IPS-NIHi7 (cell line): ENCODE results near the gene PFN1.
"Not testable (repeated sequence)": the region's sequence is repeated elsewhere in the genome, so short reads cannot be mapped to it uniquely, and the experiment has no call there.

Source experiments
- DNase-seq: peaks from one replicate; pipeline ENCODE4 v3.0.0; 2012; ENCODE audit warnings: mixed read lengths; ENCODE audit errors: extremely low spot score

PFN1 gene

DNA sequence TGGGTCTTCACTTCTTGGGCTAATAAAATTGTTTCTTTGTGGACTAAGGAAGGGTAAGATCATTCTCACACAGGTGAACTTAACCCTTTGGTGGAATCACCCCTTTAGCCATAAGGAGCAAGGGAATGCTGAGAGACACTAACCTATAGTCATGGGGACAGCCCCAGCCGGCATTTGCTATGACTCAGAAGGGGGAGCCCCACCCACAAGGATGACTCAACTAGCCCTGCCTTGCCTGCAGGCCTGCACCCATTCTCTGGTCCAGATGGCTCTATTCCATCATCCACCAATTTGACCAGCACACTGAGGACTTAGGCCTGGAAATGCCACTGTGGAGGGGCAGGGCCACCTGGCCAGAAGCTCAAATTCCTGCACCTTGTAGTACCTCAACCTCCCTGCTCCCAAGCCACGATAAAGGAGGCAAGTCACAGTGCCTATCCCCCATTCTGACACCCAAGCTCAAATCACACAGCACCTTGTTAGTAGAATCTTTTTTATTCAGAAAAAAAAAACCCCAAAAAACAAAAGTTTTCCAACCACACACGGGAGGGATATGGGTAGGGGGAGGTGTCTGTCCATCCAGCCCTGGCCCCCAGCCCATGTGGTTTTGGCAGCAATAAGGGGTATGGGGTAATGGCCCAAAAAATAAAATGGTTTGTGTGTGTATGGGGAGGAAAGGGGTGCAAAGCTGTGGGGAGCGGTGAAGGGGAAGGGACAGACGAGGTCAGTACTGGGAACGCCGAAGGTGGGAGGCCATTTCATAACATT is 3.0 kb downstream of the PFN1 start:
- peak; percentile 43 for DNase-seq

DNA sequence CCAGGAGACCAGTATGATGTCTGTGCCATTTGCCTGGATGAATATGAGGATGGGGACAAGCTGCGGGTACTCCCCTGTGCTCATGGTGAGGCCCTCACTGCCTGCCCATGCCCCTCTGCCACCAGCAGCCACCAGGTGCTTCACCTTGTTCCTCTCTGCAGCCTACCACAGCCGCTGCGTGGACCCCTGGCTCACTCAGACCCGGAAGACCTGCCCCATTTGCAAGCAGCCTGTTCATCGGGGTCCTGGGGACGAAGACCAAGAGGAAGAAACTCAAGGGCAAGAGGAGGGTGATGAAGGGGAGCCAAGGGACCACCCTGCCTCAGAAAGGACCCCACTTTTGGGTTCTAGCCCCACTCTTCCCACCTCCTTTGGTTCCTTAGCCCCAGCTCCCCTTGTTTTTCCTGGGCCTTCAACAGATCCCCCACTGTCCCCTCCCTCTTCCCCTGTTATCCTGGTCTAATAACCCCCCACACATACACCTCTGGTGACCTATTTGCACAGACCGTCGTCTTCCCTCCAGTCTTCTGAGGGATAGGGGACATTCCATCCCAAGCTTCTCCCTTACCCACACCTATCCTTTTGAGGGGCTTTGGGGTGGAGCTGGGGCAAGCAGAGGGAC is 3.7 kb downstream of the PFN1 start:
- no peak for DNase-seq

DNA sequence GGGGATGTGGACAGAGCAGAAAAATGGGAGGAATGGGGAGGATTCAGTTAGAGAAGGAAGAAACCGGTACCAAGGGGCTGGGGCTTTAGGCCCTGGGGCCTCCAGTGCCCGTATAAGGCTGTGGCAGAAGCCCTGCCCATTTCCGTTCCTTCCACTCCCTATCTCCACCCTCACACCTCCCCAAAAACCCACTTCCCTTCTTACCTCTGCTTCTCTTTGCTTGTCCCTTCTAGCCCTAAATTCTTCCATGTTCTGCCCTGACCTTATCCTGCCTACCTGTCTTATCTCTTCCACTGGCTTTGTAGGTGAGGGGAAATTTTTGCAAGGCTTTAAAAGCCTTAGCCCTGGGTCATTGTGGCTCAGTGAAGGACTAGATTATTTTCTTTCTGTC is 4.2 kb downstream of the PFN1 start:
- DNase-seq = no peak

DNA sequence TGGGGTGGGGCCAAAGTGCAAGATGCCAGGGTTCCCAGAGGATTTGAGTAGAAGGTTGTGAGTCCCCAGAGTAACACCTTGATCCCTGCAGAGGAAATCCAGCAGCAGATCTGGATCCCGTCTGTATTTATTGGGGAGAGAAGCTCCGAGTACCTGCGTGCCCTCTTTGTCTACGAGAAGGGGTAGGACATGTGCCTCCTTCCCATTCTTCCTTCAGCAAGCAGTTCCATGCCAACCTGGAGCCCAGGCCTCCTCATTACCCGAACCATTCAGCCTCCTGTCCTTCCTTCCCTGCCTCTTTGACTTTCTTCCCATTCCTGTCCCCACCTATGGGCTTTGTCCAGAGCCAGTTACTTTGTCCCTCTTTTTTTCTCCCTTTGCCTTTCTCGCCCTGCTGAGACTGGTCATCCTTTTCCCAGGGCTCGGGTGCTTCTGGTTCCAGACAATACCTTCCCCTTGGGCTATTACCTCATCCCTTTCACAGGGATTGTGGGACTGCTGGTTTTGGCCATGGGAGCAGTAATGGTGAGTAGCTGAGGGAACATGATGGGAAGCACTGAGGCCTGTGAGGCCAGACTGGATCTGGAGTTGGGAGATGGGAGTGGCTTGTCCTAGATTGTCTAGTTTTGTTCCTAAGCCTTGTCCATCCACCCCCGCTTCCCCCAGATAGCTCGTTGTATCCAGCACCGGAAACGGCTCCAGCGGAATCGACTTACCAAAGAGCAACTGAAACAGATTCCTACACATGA is 5.4 kb downstream of the PFN1 start:
- no peak for DNase-seq

DNA sequence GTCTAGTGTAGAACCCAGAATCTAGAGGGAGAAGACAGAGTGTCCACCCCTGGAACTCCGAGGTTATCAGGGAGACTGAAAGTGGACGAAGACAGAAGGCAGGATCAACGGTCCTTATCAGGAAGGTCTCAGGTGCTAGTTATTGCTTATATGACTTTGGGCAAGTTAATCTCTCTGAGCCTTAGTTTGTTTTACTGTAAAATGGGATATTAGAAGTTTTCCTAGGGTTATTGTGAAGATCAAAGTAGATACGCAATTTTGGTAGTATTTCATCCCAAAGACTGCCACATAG is 7.1 kb downstream of the PFN1 start:
- DNase-seq = no peak

DNA sequence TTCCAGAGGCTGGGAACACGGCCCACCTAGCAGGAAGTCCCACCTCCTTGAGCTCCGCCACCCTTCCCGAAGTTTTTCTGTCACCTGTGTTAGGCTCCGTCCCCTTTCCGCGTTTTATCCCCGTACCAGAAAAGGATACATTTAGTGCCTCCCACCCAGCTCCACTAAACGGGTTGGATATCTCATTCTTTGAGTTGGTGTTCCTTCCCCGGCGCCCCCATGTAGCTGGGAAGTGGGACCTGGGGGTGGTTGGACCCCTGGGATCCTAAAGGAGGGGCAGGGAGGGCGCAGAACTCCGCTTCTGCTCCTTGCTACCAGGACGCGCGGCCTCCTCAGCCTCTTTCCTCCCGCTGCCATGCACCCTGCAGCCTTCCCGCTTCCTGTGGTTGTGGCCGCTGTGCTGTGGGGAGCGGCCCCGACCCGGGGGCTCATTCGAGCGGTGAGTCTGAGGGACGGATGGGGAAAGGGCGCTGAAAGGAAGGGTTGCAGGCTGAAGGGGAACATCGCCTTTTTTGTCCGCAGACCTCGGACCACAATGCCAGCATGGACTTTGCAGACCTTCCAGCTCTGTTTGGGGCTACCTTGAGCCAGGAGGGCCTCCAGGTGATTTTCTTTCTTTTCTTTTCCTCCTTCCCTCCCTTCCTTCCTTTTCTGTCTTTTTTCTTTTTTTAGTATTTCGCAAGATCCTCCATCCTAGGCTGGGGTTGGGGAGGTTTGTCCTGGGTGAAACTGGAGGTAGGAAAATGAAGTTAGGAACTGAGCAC is 7.6 kb downstream of the PFN1 start:
- DNase-seq = peak; percentile 76

DNA sequence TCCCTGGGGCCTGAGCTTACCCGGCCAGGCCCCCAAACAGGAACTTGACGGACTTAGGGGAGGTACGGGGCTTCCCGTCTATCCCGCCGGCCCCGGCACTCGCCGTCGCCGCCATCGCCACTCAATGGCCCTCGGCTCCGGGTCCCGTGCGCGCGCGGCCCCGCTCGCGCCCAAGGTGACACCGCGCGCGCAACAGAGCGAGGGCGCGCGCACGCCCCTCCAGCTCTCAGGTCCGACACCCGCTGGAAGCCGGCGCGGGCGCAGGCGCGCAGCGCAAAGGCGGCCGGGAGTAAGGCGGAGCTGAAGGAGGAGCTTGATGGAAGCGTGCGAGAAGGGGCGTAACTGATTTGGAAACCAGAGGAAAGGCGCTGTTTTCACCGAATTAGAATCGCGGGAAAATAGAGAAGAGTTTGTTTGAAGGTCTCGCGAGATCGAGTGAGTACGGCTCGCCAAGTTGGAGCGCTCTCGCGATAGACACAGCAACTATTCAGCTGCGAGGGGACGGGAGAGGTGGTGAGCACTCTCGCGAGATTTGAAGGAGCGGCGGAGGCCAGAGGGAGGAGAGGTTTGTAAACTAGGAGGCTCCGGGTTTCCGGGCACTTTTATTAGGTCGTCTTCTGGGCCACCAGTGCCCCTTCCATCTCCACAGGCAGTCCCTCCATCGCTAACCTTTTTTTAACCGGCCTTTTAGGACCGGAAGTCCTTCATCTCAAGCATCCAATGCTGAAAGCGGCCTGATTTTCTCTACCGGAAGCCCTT is 8.4 kb downstream of the PFN1 start, which contains the start of the genes RNF167 and SLC25A11:
TSS of gene RNF167 (plus strand) at position 473 of the 759 bp plus-strand sequence. CDS start 642 bp downstream, outside the sequence.
TSS of gene SLC25A11 (minus strand) at position 251 of the 759 bp plus-strand sequence. CDS start at position 115, 136 bp downstream.
- DNase-seq = peak; percentile 96

DNA sequence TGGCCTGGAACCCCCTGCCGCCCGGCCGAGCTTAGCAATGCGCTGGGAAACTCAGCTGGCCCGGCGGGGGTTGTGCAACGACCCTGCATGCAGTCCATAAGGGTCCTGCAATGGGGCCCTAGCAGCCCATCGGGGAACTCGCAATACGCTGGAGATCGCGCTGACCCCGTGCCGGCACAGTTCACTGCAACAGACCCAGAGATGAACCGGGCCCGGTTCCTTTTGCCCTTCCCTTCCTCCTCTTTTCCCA is 8.9 kb downstream of the PFN1 start:
- DNase-seq = peak; percentile 26

DNA sequence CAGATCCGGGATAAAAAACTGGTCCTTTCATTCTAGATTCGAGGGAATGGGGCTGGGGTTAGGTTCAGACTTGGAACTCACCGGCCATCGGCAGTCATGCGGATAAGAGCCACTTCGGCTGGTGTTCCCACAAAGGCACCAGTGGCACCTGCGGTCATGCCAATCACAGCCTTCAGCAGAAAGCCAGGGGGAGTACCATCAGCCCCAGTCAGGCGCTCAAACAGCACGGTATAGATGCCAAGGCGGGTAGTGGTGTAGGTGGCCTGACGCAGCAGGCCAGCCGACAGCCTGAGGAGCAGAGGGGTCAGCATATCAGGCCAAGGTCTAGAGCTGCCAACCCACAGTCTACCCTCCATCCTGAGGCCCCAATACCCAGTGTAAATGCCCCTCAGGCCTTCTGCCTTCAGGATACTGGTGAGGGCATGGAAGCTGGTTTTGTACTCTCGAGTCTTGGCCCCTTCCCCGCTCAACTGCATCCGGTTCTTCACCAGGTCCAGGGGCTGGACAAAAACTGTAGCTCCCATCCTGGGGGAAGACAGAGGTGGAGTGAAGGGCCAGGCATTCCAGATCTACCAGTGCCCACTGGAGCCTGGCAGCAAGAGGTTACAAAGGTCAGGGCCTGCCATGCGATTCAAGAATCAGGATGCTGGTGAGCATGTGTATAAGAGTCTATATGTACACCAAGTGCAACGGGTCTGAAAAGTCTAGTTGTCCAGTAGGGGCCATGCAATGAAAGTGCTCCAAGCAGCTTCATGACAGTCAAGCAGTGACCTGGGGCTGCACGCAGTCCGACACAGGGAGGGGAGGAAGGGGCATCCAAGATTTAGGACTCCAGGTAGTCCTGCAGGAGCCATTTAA is 9.4 kb downstream of the PFN1 start:
- no peak for DNase-seq

DNA sequence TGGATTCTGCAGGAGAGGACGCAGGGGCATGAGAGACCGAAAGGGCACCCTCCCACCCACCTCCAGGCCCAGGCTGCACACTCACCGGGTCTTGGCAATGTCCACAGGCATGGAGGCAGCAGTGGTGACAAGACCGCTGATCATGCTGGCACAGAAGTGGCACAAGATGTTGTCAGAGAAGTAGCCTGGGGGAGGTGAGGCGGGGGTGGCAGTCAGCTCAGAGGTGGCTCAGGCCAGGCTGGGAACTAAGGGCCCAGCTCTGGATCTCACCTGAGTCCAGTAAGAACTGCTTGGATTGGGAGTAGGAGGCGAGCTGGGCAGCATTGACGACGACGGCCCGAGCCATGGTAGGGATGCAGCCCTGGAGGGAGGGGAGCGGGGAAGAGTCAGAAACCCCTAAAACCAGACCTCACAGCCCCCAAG is 10.2 kb downstream of the PFN1 start:
- no peak for DNase-seq

DNA sequence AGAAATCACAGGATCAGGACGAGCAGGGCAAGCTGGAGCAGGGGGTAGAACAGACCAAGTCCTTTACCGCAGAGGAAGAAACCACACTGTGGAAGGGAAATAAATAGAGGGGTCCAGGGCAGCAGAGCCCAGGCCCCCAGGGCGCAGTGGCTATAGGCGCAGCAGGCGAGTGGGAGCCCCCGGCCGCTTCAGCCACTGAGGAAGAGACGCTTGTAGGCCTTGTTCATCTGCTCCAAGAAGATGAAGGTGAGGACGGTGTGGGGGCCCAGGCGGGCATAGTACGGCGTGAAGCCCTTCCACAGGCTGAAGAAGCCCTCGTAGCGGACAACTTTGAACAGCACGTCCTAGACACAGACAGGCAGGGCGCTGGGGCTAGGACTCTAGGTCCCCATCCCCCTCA is 10.8 kb downstream of the PFN1 start:
- DNase-seq = no peak

DNA sequence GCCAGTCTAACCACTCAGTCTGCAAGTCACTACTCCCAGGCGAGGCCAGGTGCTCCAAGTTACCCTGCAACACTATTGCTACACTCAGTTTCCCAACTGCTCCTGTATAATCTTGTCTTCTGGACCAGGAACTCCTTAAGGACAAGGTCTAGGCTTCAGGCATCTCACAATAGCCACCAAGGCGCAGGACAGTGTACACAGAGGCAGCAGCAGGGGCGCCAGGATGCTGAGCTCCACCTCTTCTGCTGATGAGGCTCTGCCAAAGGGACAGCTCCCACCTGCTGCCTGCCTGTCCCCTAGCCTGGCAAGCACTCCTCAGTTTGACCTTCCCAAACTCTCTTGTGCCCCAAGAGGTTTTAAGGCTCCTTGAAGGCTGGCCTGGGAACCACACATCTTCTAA is 11.9 kb downstream of the PFN1 start:
- DNase-seq = no peak

DNA sequence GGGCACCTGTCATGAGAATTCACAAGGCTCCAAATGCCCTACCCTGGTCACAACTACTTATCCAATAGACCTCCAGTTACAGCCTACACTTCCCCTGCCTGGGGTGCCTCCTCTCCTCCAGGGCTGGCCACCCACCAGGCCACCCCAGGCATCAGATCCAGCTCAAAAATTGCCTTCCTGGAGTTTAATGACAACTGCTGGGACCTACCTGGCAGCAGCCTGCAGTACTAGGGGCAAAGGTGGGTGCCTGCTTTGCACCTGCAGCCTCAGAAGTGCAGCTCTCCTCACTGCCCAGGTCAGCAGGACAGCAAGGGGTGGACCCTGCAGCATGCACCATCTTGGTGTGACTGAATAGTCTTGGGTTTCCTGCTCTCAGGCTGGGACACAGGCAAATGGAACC is 12.7 kb downstream of the PFN1 start:
- no peak for DNase-seq

DNA sequence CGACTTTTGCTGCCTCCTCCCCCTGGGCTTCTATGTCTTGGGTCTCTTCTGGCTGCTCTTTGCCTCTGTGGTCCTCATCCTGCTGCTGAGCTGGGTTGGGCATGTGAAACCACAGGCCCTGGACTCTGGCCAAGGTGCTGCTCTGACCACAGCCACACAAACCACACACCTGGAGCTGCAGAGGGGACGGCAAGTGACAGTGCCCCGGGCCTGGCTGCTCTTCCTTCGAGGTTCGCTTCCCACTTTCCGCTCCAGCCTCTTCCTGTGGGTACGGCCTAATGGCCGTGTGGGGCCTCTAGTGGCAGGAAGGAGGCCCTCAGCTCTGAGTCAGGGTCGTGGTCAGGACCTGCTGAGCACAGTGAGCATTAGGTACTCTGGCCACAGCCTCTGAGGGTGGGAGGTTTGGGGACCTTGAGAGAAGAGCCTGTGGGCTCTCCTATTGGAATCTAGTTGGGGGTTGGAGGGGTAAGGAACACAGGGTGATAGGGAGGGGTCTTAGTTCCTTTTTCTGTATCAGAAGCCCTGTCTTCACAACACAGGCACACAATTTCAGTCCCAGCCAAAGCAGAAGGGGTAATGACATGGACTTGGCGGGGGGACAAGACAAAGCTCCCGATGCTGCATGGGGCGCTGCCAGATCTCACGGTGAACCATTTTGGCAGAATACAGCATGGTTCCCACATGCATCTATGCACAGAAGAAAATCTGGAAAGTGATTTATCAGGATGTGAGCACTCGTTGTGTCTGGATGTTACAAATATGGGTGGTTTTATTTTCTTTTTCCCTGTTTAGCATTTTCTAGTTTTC is 14.0 kb downstream of the PFN1 start:
- peak; percentile 66 for DNase-seq

DNA sequence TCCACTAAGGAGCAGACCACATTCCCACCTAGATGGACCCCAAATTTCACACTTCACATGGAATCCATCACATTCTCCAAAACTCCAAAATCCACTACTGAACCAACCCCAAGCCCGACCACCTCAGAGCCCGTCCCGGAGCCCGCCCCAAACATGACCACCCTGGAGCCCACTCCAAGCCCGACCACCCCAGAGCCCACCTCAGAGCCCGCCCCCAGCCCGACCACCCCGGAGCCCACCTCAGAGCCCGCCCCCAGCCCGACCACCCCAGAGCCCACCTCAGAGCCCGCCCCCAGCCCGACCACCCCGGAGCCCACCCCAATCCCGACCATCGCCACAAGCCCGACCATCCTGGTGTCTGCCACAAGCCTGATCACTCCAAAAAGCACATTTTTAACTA is 14.7 kb downstream of the PFN1 start:
- no peak for DNase-seq

DNA sequence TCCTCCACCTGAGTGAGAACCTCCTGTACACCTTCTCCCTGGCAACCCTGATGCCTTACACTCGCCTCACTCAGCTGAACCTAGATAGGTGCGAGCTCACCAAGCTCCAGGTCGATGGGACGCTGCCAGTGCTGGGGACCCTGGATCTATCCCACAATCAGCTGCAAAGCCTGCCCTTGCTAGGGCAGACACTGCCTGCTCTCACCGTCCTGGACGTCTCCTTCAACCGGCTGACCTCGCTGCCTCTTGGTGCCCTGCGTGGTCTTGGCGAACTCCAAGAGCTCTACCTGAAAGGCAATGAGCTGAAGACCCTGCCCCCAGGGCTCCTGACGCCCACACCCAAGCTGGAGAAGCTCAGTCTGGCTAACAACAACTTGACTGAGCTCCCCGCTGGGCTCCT is 15.6 kb downstream of the PFN1 start:
- no peak for DNase-seq

DNA sequence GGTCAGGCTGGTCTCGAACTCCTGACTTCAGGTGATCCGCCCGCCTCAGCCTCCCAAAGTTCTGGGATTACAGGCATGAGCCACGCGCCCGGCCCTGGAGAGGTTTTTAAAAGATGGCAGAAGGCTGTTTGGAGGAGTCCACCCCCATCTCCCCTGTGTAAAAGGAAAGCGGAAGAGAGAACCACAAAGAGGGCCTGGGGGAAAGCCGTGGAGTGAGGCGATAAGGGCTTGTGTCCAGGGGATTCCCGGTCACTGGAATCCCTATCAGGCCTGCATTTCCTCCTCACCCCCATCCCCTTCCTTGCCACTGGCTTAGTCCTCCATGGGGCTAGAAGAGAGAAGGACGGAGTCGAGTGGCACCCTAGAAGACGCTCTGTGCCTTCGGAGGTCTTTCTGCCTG is 16.4 kb downstream of the PFN1 start, which contains the start of gene GP1BA:
TSS of gene GP1BA (plus strand) at position 315 of the 400 bp plus-strand sequence. CDS start 328 bp downstream, outside the sequence.
- DNase-seq = no peak

DNA sequence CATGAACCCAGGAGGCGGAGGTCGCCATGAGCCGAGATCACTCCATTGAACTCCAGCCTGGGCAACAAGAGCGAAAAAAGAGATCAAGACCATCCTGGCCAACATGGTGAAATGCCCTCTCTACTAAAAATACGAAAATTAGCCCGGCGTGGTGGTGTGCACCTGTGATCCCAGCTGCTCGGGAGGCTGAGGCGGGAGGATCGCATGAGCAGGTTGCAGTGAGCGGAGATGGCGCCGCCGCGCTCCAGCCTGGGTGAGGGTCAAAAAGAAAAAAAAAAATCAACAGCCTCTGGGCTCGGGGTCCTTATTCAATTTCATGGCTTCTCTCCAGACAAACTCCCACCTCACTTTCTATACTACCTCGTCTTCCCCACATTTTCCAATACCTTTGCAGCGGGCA is 19.4 kb downstream of the PFN1 start:
- no peak for DNase-seq

DNA sequence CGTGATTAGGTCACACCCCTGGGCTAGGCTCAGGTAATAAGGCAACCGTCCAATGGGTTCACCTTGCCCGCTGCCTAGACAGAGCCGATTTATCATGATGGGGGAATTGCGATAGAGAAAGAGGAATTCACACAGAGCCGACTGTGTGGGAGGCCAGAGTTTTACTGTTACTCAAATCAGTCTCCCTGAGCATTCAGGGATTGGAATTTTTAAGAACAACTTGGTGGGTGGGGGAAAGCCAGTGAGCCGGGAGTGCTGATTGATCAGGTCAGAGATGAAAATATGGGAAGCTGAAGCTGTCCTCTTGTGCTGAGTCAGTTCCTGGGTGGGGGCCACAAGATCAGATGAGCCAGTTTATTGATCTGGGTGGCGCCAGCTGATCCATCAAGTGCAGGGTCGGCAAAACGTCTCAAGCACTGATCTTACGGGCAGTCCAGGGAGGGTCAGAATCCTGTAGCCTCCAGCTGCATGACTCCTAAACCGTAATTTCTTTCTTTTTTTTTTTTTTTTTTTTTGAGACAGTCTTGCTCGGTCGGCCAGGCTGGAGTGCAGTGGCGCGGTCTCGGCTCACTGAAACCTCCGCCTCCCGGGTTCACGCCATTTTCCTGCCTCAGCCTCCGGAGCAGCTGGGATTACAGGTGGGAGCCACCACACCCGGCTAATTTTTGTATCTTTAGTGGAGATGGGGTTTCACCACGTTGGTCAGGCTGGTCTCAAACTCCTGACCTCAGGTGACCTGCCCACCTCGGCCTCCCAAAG is 21.6 kb downstream of the PFN1 start:
- DNase-seq = not testable (repeated sequence)
